Stimulated activated CD4-positive, alpha-beta T cell treated with anti-CD3 and anti-CD28 coated beads, Interleukin-4, amount 100 ng/mL, for 24 hours (primary cell): ENCODE measurements around the gene RACGAP1.
"Not testable (repeated sequence)": the region's sequence is repeated elsewhere in the genome, so short reads cannot be mapped to it uniquely, and the experiment has no call there.

ENCODE experiments used
- DNase-seq: peaks from one replicate; pipeline ENCODE4 v3.0.0-alpha.2; 2020

RACGAP1 gene

DNA sequence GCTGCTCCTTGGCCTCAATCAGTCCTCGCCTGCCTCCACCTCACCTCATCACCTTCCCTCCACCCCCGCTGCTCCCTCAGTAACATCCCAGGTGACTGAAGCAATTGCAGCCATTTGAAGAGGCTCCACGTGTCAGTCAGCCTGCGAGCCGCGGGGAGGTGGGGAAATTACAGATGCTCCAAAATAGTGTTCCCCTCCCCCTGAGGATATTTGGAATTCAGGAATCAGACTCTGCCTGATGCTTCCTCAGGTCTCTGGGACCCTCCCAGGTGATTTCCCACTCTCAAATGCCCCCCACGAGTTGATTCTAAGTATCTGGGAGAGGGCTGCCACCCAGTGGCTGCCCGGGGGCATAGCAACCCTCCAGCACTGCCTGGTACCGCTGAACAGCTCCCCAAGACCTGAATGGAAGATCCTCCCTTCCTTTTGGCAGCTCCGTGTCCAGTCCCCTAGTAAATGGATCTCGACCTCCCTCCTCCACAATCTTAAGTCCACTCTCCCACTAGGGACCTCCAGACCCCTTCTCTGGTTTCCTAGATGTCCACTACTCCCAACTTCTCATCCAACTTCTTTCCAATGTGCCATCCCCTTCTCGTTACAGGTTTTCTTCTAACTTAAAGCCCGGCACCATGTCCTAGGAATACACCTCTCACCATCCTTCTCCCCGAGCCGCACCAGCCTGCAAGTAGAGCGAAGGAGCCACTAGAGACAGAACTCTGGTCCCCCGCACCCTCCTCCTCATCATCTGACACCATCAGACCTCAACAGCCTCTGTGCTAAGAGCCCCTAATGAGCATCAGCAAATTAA lies 30.7 kb upstream of the RACGAP1 start:
- DNase-seq: peak; percentile 64

DNA sequence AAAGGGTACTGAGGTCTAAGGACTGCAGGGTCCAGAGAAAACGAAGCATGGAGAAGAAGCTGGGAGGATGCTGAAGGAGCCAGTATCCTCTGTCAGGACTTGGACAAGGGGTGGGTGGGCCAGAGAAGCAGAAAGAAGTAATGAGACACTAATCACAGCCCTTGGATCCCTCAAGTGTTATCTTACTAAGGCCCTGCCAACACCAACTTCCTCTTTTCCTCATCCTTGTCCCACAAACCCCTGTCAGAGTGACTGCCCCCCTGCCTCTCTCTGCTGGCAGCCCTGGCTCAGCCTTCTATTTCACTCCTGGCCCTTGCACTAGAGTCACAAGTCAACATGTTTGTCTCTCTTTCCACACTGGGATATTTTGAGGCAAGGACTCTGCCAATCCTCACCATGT lies 28.3 kb upstream of the RACGAP1 start:
- no peak for DNase-seq

- no peak for DNase-seq
These were observed 27.7 kb upstream of the RACGAP1 start for GRCh38 chr12:50052964-50053363.

DNA sequence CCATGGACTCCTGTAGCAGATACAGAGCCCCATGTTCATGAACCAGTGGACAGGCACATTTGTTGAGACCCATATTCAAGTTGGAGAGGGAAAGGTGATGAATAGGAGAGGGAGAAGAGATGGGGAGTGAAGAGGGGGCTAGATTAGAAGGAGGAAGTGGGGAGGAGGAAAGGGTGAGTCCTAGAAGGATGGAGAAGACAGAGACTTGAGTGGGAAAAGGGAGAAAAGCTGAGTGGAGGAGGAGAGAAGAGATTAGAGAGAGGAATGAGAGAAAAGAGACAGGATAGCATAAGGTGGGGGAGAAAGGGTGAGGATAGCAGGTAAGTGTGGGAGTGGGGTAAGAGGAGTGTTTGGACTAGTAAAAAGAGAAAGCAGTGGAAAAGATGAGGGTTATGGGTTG lies 27.2 kb upstream of the RACGAP1 start:
- no peak for DNase-seq

DNA sequence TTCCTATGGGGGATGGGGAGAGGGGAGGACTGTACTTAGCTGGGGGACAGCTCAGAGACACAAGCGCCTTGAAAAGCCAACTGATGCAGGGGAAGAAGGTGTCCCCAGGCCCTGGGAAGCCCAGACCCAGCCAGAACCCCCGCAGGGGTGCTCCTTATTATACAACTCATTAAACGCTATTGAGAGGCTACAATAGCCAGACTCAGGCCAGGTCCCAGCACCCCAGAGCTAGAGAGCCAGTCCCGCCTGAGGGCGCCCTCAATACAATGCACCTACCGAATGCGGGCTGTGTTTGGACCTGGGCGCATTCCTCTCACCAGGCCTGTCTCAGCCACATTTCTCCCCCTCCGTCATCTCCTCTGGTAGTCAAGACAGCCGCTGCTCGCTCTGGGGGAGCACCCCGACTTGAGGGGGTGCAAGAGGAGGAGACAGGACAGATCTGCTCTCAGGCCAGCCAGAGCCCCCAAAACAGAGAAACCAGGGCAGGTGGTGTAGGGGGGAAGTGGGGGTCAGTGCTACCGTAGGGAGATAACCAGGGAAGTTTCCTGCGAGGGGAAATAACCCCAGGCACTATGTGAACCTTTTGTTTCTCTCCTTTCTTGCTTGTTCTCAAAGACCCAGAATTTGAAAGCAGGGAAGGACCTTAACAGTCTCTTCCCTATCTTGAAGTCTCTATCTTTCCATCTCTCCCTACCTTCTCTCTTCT lies 26.0 kb upstream of the RACGAP1 start:
- no peak for DNase-seq

- DNase-seq: no peak
These were observed 25.3 kb upstream of the RACGAP1 start for GRCh38 chr12:50050410-50051098.

DNA sequence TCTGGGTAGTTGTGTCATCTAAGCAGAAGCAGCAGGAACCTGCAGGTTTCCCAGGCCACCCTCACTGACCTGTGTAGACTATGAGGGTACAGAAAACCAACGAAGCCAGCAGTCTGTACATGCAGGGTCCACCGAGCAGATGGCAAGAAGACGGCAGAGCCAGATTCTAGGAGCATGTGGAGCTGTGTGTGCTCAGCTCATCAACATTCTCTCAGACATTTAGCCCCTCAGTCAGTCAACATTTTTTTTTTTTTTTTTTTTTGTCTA lies 24.8 kb upstream of the RACGAP1 start:
- no peak for DNase-seq

DNA sequence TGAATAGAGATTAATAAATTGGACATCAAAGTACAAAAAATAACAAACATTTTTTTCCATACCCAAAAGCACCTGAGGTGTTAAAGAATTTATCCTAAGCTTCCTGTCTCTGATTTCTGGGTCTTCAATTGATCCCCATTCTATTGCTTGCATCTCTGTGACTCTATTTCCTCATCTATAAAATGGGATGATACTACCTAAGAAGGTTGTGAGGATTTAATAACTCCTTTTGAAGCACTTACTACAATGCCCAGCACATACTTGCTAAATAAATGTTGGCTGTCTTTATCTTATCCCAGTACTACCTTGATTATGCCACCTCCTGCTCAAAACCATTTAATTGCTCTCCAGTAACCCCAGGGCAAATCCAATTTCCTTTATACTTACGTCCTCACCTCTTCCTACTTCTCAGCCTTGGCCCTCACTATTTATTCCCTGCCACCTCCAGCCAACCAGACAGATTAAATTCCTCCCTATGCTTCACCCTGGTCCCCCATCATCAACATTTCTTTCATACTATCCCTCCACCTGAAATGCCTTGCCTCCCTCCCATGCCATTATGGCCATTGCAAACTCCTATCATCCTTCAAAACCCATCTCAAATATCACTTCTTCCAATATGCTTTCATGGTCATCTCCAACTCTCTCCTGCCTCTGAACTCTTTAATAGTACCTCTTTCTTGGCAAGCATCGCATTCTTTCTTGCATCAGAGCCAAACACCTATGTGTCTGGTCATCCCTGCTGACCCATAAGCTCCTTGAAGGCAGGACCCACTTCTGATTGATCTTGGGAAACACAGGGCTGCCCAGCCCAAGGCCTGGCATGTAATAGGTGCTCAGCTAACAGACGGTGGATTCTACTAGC lies 24.2 kb upstream of the RACGAP1 start:
- DNase-seq: no peak

DNA sequence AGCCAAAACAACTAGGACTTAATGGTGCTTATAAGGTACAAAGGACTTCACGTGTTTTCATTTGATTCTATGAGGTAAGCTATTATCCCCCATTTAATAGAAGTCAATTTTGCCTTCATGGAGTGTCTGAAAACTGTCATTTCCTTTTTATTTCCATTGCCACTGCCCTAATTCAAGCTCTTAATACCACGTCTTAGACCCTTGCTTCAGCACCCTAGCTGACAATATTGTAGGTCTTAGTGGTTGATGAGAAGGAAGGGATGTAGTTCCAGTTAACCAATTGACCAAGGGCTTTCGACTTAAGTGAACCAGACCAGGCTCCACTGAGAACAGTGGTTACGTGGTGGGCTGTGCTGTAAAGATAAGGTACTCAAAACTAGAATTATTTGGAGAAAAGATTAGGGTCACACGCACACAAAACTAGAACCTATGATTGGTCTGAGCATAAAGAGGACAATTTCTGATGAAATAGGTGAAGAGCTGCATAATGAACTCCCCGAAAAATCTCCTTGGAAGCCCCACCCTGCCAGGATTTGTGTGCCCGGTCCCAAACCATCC lies 22.5 kb upstream of the RACGAP1 start:
- no peak for DNase-seq

DNA sequence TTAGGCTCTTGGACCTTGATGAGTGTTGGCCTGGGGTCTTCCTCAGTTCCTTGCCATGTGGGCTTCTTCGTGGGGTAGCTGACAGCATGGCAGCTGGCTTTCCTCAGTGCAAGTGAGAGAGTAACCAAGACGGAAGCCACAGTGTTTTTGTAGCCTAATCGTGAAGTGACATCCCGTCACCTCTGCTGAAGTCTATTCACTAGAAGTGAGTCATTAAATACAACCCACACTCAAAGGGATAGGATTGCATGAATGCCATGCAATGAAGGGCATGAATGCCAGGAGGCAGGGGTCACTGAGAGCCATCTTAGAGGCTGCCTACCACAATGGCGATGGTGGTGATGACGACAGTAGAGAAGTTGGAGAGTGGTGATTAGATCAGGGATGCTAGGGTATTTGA lies 18.6 kb upstream of the RACGAP1 start:
- no peak for DNase-seq

- no peak for DNase-seq
These were observed 18.0 kb upstream of the RACGAP1 start for GRCh38 chr12:50043308-50043707.

DNA sequence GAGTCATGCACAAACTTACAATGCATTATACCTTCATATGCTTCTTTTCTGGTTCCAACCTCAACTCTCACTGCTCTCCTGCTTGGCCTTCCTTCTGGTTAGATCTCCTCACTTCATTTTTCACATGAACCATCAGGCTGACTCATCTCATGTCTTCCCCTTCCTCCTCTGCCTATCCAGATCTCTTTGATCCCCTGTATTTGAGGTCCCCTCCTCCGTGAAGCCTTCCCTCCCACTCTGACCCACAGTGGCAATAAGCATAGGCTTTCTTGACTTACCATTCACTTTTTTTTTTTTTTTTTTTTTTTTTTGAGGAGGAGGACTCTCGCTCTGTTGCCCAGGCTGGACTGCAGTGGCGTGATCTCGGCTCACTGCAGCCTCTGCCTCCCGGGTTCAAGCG lies 17.4 kb upstream of the RACGAP1 start:
- DNase-seq: no peak

DNA sequence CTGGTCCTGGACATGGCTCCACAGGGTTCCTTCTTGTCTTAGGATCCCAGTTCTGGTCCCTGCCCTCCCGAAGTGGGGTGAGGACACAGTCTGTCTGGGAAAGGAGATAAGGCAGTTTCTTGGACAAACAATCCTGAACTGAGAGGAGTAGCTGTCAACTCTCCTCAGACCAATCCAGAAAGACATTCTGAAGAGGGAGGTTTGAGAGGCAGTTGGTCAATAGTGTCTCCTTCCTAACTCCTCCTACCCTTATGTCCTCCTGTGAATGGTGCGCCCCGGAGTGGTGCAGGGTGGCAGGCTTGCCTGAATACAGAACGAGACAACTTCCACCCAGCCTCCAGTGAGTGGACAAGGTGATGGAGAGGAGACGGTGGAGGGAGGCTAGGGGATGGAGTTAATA lies 16.7 kb upstream of the RACGAP1 start:
- DNase-seq: no peak

- DNase-seq: no peak
These were observed 16.0 kb upstream of the RACGAP1 start for GRCh38 chr12:50041062-50041860.

- DNase-seq: no peak
These were observed 15.4 kb upstream of the RACGAP1 start for GRCh38 chr12:50040657-50041056.

DNA sequence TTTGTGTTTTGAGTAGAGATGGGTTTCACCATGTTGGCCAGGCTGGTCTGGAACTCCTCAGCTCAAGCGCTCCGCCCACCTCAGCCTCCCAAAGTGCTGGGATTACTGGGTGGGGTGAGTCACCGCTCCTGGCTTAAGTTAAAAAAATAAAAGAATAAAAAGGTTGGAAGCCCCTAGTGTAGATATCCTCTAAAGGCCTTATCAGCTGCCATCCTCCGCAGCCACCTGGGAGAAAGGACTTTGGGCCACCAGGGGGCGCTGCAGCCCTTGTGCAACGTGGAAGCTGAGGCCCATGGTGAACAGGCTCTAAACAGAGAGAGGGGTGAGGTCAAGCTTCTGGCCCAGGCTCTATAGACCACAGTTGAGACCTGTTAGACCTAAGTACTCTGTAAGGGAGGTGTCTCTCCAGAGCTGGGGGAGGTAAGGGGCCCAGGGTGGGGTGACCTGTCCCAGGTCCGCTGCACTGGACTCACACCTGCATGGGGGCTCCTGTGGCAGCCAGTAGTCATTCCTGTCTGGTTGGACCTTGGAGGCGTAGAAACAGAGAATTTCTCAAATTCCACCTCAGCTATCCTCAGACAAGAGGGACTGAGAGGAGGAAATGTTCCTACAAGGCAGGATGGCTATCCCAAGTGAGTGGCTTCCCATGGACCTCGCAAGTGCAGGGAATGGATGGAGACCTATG lies 14.0 kb upstream of the RACGAP1 start:
- peak; percentile 88 for DNase-seq

DNA sequence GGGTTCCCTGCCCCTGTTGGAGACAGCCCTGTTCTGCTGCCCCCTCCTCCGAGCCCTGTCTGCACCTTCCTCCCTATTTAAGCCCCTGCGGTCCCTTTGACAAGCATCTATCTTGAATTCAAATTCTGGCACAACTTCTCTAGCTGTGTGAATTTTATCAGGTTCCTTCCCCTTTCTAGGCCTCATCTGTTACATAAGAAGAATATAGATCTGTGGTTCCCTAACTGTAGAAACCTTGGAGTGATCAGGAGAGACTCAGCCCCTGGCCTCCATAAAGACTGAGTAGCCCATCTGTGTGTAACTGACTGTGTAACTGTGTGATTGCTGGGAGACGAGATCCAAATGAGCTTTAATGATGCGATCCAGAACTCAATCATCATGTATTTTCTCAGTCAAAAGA lies 13.0 kb upstream of the RACGAP1 start:
- no peak for DNase-seq

- no peak for DNase-seq
These were observed 7.7 kb upstream of the RACGAP1 start for GRCh38 chr12:50032854-50033581.

GRCh38 chr12:50032515-50032853 lies 7.2 kb upstream of the RACGAP1 start:
- no peak for DNase-seq

GRCh38 chr12:50030449-50030848 lies 5.2 kb upstream of the RACGAP1 start:
- DNase-seq: not testable (repeated sequence)

DNA sequence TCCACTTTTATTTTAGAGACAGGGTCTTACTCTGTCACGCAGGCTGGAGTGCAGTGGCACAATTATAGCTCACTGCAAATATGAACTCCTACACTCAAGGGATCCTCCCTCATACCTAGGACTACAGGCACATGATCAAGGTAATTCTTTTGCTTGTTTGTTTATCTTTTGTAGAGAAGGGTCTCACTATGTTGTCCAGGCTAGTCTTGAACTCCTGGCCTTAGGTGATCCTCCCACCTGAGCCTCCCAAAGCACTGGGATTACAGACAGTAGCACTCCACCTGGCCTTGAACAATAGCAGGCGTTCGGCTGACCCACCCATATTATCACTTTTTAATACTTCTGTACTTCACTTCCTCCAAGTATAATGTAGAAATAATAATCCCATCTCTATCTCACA lies 1.4 kb upstream of the RACGAP1 start:
- no peak for DNase-seq
